SK-N-SH (cell line): ENCODE data around the gene ZNF184. TPM values are rescaled to one million over a fixed set of nuclear protein-coding genes. Genes with fewer than 3 reads are reported as not detected.

Source experiments
- CTCF ChIA-PET: fragments of 300-600, 350-600 bp; formaldehyde crosslinking; extraction: SDS; loops from one replicate; lab custom pipeline; 2021; lab: Yijun Ruan, JAX
- POLR2A ChIA-PET: fragments of 350-600 bp; sonication (Branson Sonifier 250); formaldehyde crosslinking; extraction: SDS; loops from one replicate; lab custom pipeline; 2020; ENCODE audit warnings: antibody characterized with exemption, inconsistent platforms; lab: Yijun Ruan, JAX
- DNase-seq: peaks from one replicate; pipeline ENCODE4 v3.0.0; 2012
- H2AFZ ChIP-seq: fragments of 200-600 bp; sonication (generic); 2 replicates; pipeline ENCODE4 v1.8.1; 2016; ENCODE audit warnings: antibody characterized with exemption, mild to moderate bottlenecking, low read depth
- H3F3A ChIP-seq: fragments of 200-600 bp; sonication (generic); replicated peaks from 2 replicates; pipeline ENCODE3; 2016; ENCODE audit warnings: antibody characterized with exemption, mild to moderate bottlenecking; ENCODE audit not compliant: insufficient read depth
- H3K27ac ChIP-seq, 2 experiments: fragments of 200-500 bp in 1 of 2; fragments of 200-600 bp in 1 of 2; sonication (Bioruptor generic) in 1 of 2; sonication (generic), shearing (Covaris generic) in 1 of 2; 2 replicates each; pipeline versions ENCODE4 v1.5.1 to v1.6.1; 2014 to 2016; ENCODE audit warnings: low read depth in 2 of 2, inconsistent platforms in 1 of 2, low read length in 1 of 2, mild to moderate bottlenecking in 1 of 2, mixed read lengths in 1 of 2
- H3K27me3 ChIP-seq: fragments of 200-600 bp; sonication (generic), shearing (Covaris generic); 2 replicates; pipeline ENCODE4 v1.6.1; 2016; ENCODE audit warnings: mixed run types; ENCODE audit not compliant: insufficient read depth
- H3K36me3 ChIP-seq, 2 experiments: fragments of 200-500 bp in 1 of 2; fragments of 200-600 bp in 1 of 2; sonication (Bioruptor generic) in 1 of 2; sonication (generic) in 1 of 2; replicated peaks in 1 of 2; 2 replicates each; pipeline versions ENCODE3 to v1.5.1; 2014 to 2016; ENCODE audit warnings: low read length in 1 of 2, mild to moderate bottlenecking in 1 of 2; ENCODE audit not compliant: insufficient read depth in 2 of 2, control insufficient read depth in 1 of 2
- H3K4me1 ChIP-seq, 2 experiments: fragments of 200-500 bp in 1 of 2; fragments of 200-600 bp in 1 of 2; sonication (Bioruptor generic) in 1 of 2; sonication (generic), shearing (Covaris generic) in 1 of 2; 2 replicates each; pipeline versions ENCODE4 v1.5.1 to v1.6.1; 2014 to 2016; ENCODE audit warnings: low read depth in 1 of 2, low read length in 1 of 2, mixed run types in 1 of 2; ENCODE audit not compliant: insufficient read depth in 2 of 2, control insufficient read depth in 1 of 2
- H3K4me2 ChIP-seq: fragments of 200-600 bp; sonication (generic), shearing (Covaris generic); 2 replicates; pipeline ENCODE4 v1.6.1; 2017; ENCODE audit warnings: mixed run types
- H3K4me3 ChIP-seq, 2 experiments: fragments of 200-500 bp in 1 of 2; fragments of 200-600 bp in 1 of 2; sonication (Bioruptor generic) in 1 of 2; sonication (generic), shearing (Covaris generic) in 1 of 2; 2 replicates each; pipeline versions ENCODE4 v1.5.1 to v1.8.1; 2014 to 2016; ENCODE audit warnings: low read depth in 2 of 2, inconsistent platforms in 1 of 2, low read length in 1 of 2, mild to moderate bottlenecking in 1 of 2, mixed read lengths in 1 of 2, moderate library complexity in 1 of 2
- H3K79me2 ChIP-seq: fragments of 200-600 bp; sonication (generic); 2 replicates; pipeline ENCODE4 v1.8.1; 2017; ENCODE audit warnings: mild to moderate bottlenecking; ENCODE audit not compliant: insufficient read depth
- H3K9ac ChIP-seq: fragments of 200-600 bp; sonication (generic); 2 replicates; pipeline ENCODE4 v1.6.1; 2017; ENCODE audit warnings: mixed run types
- H3K9me2 ChIP-seq: fragments of 200-600 bp; sonication (generic); 2 replicates; pipeline ENCODE4 v1.6.1; 2017; ENCODE audit warnings: mixed run types
- H3K9me3 ChIP-seq: fragments of 200-600 bp; sonication (generic); 2 replicates; pipeline ENCODE4 v1.6.1; 2017; ENCODE audit warnings: mixed run types, mild to moderate bottlenecking, moderate library complexity
- H4K20me1 ChIP-seq: fragments of 200-600 bp; sonication (generic); 2 replicates; pipeline ENCODE4 v1.6.1; 2017; ENCODE audit warnings: mild to moderate bottlenecking, mixed run types; ENCODE audit not compliant: insufficient read depth
- CHD2 ChIP-seq: fragments of 150-350 bp; IDR thresholded peaks from 2 replicates; pipeline ENCODE4 v1.6.1; 2018; ENCODE audit warnings: low read length; ENCODE audit not compliant: partially characterized antibody
- ELF1 ChIP-seq: IDR thresholded peaks from 2 replicates; pipeline ENCODE4 v1.4.0; 2012
- FOXJ3 ChIP-seq: sonication (generic); formaldehyde crosslinking; IDR thresholded peaks from 2 replicates; pipeline ENCODE4 v1.5.1; 2020; ENCODE audit warnings: mild to moderate bottlenecking, missing genetic modification reagents
- IRF3 ChIP-seq: fragments of 150-350 bp; IDR thresholded peaks from 2 replicates; pipeline ENCODE4 v1.6.1; 2016; ENCODE audit warnings: mild to moderate bottlenecking, low read depth, low read length
- JUND ChIP-seq: IDR thresholded peaks from 2 replicates; pipeline ENCODE4 v1.4.0; 2012
- NFIC ChIP-seq: IDR thresholded peaks from 2 replicates; pipeline ENCODE4 v1.4.0; 2012; ENCODE audit warnings: borderline replicate concordance
- RAD21 ChIP-seq: IDR thresholded peaks from 2 replicates; pipeline ENCODE4 v1.6.1; 2012; ENCODE audit warnings: mild to moderate bottlenecking, low read length
- RXRA ChIP-seq: IDR thresholded peaks from 2 replicates; pipeline ENCODE4 v1.4.0; 2012; ENCODE audit warnings: low read depth, mild to moderate bottlenecking, borderline replicate concordance
- SMC3 ChIP-seq: IDR thresholded peaks from 2 replicates; pipeline ENCODE4 v1.6.1; 2012; ENCODE audit warnings: low read depth, low read length, improper control_type of control experiment
- USF1 ChIP-seq: IDR thresholded peaks from 2 replicates; pipeline ENCODE4 v1.4.0; 2012; ENCODE audit warnings: low read depth, borderline replicate concordance
- USF2 ChIP-seq: fragments of 150-350 bp; IDR thresholded peaks from 2 replicates; pipeline ENCODE4 v1.6.1; 2017; ENCODE audit warnings: antibody characterized with exemption, low read length, low read depth, borderline replicate concordance
- WGBS: methylation state at CpG from one replicate; pipeline ENCODE4 v1.1.6; 2017; ENCODE audit warnings: low lambda C conversion rate; 5-methylcytosine and 5-hydroxymethylcytosine counted together
- polyA plus RNA-seq, 3 experiments: library from polyadenylated mRNA; depleted of rRNA; stranded (reverse); fragments of >200 nt; gene quantifications; 2 replicates each; pipeline ENCODE4 v1.2.3, GENCODE V29; 2012
- TF ChIP-seq, protein P1 (sequence below): fragments of 200-600 bp; sonication (generic); IDR thresholded peaks from 2 replicates; pipeline ENCODE4 v1.6.1; 2017; ENCODE audit warnings: antibody characterized with exemption, mild to moderate bottlenecking, moderate library complexity
- TF ChIP-seq, protein P2 (sequence below): IDR thresholded peaks from 2 replicates; pipeline ENCODE4 v1.4.0; 2012; ENCODE audit warnings: low read depth

The ZNF184 gene
- polyA plus RNA-seq, 1 of the 3 experiments (the other 2 are of a cell fraction), result 1.6 TPM

DNA sequence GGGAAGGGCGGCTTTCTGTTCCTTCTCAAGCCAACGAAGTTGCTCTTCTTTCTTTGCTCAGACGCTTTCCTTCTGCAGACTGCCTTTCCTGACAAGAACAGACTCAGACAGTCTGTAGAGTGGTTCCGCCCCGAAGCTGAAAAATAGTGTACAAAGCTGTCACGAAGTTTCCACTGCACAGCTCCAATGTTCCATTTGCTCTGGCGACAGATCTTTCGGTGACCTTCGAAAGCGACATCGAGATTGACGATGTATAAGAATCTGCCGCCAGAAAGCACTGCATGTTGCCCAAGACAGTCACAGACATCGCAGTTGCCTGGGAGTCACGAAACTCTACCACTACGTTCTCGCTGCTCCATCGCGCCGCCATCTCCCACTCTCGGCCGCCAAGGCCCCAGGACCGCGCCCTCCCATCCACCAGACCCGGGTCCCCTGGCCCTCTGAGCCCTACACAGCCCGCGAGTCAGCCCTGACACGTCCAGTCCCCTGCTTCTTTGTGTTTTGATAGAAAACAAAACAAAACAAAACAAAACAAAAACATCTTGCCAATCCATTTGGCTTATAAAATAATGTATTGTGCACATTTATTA, 42.1 kb upstream of the ZNF184 start:
- Histone ChIP-seq H3K27ac (no peak overlapping the region), H3F3A (peaks cover 6% of the 10 kb centered on the region), H4K20me1 (no peaks in the 10 kb centered on the region), H3K4me3 (peak overlapping the region in 1 of 2 experiments; percentile 45; a peak in 3 of 4 replicates), H3K79me2 (no peaks in the 10 kb centered on the region), H3K4me2 (peak overlapping the region; percentile 68; the same call in 1 of the 2 replicates), H3K9me2 (no peaks in the 10 kb centered on the region), H3K27me3 (peaks cover 57% of the 10 kb centered on the region), H3K36me3 (no peaks in the 10 kb centered on the region), H3K4me1 (peaks cover 0 to 3% of the 10 kb centered on the region in 2 experiments; a peak in 2 of 4 replicates), H3K9me3 (no peaks in the 10 kb centered on the region), H2AFZ (no peak overlapping the region), H3K9ac (no peak overlapping the region)
- ChIA-PET CTCF (no interaction called here), POLR2A (no interaction called here)
- DNase-seq, result no peak
- WGBS, result 22% methylated on average over 22 of the region's 28 CpGs
- TF ChIP-seq USF1 (no peak), USF2 (no peak), FOXJ3 (no peak), JUND (no peak), SMC3 (no peak), RXRA (no peak), NFIC (no peak), ELF1 (no peak), CHD2 (no peak), RAD21 (no peak), IRF3 (no peak)
- TF ChIP-seq, protein P1, sequence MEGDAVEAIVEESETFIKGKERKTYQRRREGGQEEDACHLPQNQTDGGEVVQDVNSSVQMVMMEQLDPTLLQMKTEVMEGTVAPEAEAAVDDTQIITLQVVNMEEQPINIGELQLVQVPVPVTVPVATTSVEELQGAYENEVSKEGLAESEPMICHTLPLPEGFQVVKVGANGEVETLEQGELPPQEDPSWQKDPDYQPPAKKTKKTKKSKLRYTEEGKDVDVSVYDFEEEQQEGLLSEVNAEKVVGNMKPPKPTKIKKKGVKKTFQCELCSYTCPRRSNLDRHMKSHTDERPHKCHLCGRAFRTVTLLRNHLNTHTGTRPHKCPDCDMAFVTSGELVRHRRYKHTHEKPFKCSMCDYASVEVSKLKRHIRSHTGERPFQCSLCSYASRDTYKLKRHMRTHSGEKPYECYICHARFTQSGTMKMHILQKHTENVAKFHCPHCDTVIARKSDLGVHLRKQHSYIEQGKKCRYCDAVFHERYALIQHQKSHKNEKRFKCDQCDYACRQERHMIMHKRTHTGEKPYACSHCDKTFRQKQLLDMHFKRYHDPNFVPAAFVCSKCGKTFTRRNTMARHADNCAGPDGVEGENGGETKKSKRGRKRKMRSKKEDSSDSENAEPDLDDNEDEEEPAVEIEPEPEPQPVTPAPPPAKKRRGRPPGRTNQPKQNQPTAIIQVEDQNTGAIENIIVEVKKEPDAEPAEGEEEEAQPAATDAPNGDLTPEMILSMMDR, result no peak
- TF ChIP-seq, protein P2, sequence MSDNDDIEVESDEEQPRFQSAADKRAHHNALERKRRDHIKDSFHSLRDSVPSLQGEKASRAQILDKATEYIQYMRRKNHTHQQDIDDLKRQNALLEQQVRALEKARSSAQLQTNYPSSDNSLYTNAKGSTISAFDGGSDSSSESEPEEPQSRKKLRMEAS, result no peak
